Measurements from ENCODE around the gene PSTPIP2. TPM values are rescaled to one million over a fixed set of nuclear protein-coding genes. Genes with fewer than 3 reads are reported as not detected.
"Not testable (repeated sequence)": the region's sequence is repeated elsewhere in the genome, so short reads cannot be mapped to it uniquely, and the experiment has no call there.

The PSTPIP2 gene
- total RNA-seq, 1 donor from 2014 or later, result 11.5 TPM

- TF ChIP-seq CTCF (IDR thresholded peaks at IDR 0.05), result no peak
- no peak overlapping the region for H3K4me3 ChIP-seq
- DNase-seq (no peak), ATAC-seq (no peak)
- peaks cover 61% of the 10 kb centered on the region for H3K4me1 ChIP-seq
- no peaks in the 10 kb centered on the region for H3K27me3 ChIP-seq (ENCODE audit: low read depth)
- H3K9me3 ChIP-seq, result no peaks in the 10 kb centered on the region
- intact Hi-C loops (cut with DNase I), result no loop called here
- H3K36me3 ChIP-seq, result peaks cover 3% of the 10 kb centered on the region
- H3K27ac ChIP-seq, result peak overlapping the region; percentile 36
Measured at GRCh38 chr18:45962866-45963265, 109.2 kb downstream of the PSTPIP2 start.

GRCh38 chr18:45962461-45962860 is 109.6 kb downstream of the PSTPIP2 start:
- no peak for DNase-seq
- no peaks in the 10 kb centered on the region for H3K27me3 ChIP-seq (ENCODE audit: low read depth)
- H3K27ac ChIP-seq, result peak overlapping the region; percentile 25
- no peak for TF ChIP-seq CTCF (IDR thresholded peaks at IDR 0.05)
- ATAC-seq, result peak; percentile 59 to 72
- H3K9me3 ChIP-seq, result no peaks in the 10 kb centered on the region
- H3K4me1 ChIP-seq, result peaks cover 61% of the 10 kb centered on the region
- intact Hi-C loops (cut with DNase I), result no loop called here
- no peak overlapping the region for H3K4me3 ChIP-seq
- H3K36me3 ChIP-seq, result peaks cover 3% of the 10 kb centered on the region

- Histone ChIP-seq H3K4me1 (peaks cover 43% of the 10 kb centered on the region), H3K36me3 (peaks cover 17% of the 10 kb centered on the region)
- DNase-seq; H3K27ac ChIP-seq; intact Hi-C loops (cut with DNase I); H3K4me3 ChIP-seq; ATAC-seq; H3K27me3 ChIP-seq (ENCODE audit: low read depth); H3K9me3 ChIP-seq: not testable (repeated sequence)
Measured at GRCh38 chr18:45959484-45959883, 112.6 kb downstream of the PSTPIP2 start.

- H3K27ac ChIP-seq, result no peak overlapping the region
- no peaks in the 10 kb centered on the region for H3K9me3 ChIP-seq
- intact Hi-C loops (cut with DNase I), result no loop called here
- no peak for ATAC-seq
- no peak for TF ChIP-seq CTCF (IDR thresholded peaks at IDR 0.05)
- peaks cover 37% of the 10 kb centered on the region for H3K4me1 ChIP-seq
- no peak overlapping the region for H3K4me3 ChIP-seq
- H3K27me3 ChIP-seq (ENCODE audit: low read depth), result no peaks in the 10 kb centered on the region
- H3K36me3 ChIP-seq, result peaks cover 25% of the 10 kb centered on the region
- no peak for DNase-seq
Measured at GRCh38 chr18:45958730-45959129, 113.3 kb downstream of the PSTPIP2 start.

GRCh38 chr18:45958027-45958426 is 114.0 kb downstream of the PSTPIP2 start:
- no peak overlapping the region for H3K27ac ChIP-seq
- intact Hi-C loops (cut with DNase I), result no loop called here
- ATAC-seq (no peak), DNase-seq (no peak)
- no peaks in the 10 kb centered on the region for H3K9me3 ChIP-seq
- H3K27me3 ChIP-seq (ENCODE audit: low read depth), result no peaks in the 10 kb centered on the region
- peaks cover 32% of the 10 kb centered on the region for H3K36me3 ChIP-seq
- H3K4me1 ChIP-seq, result peaks cover 30% of the 10 kb centered on the region
- TF ChIP-seq CTCF (IDR thresholded peaks at IDR 0.05), result no peak
- no peak overlapping the region for H3K4me3 ChIP-seq

- Histone ChIP-seq H3K4me3 (no peak overlapping the region), H3K36me3 (peaks cover 41% of the 10 kb centered on the region), H3K27me3 (ENCODE audit: low read depth) (no peaks in the 10 kb centered on the region), H3K4me1 (peaks cover 21% of the 10 kb centered on the region), H3K27ac (no peak overlapping the region), H3K9me3 (no peaks in the 10 kb centered on the region)
- intact Hi-C loops (cut with DNase I), result no loop called here
- no peak for ATAC-seq
- no peak for TF ChIP-seq CTCF (IDR thresholded peaks at IDR 0.05)
- DNase-seq, result no peak
Measured at GRCh38 chr18:45957100-45957499, 115.0 kb downstream of the PSTPIP2 start.
